Transverse colon (tissue), 4 donors: ENCODE results near the gene ANKRD35. TPM values are rescaled to one million over a fixed set of nuclear protein-coding genes. Genes with fewer than 3 reads are reported as not detected.
"Not testable (repeated sequence)": the region's sequence is repeated elsewhere in the genome, so short reads cannot be mapped to it uniquely, and the experiment has no call there.

Experiments
- DNase-seq: peaks from one replicate; pipeline ENCODE4 v3.0.0-alpha.2; 2019
- H3K27ac ChIP-seq, 4 donors: fragments of 200-600 bp; sonication (generic); 2 replicates each; pipeline ENCODE4 v1.5.1; 2016 to 2018; ENCODE audit warnings: inconsistent platforms in 4 of 4
- H3K27me3 ChIP-seq: fragments of 200-600 bp; sonication (generic); 2 replicates; pipeline ENCODE4 v1.5.1; 2017; ENCODE audit warnings: inconsistent platforms
- H3K36me3 ChIP-seq, 4 donors: fragments of 200-600 bp; sonication (generic); 2 replicates each; pipeline ENCODE4 v1.5.1; 2017 to 2019; ENCODE audit warnings: inconsistent platforms in 4 of 4
- H3K4me1 ChIP-seq, 4 donors: fragments of 200-600 bp; sonication (generic); 2 replicates each; pipeline ENCODE4 v1.5.1; 2017 to 2020; ENCODE audit warnings: inconsistent platforms in 4 of 4
- H3K4me3 ChIP-seq, 4 donors: fragments of 200-600 bp; sonication (generic); 1 replicate in 1 of 4; 2 replicates in 3 of 4; pipeline versions ENCODE4 v1.5.1 to v1.6.1; 2017 to 2019; ENCODE audit warnings: inconsistent platforms in 4 of 4
- H3K9me3 ChIP-seq, 2 donors: fragments of 200-600 bp; sonication (generic); 2 replicates each; pipeline ENCODE4 v1.5.1; 2017 to 2019; ENCODE audit warnings: inconsistent platforms in 2 of 2
- EP300 ChIP-seq: sonication (generic); formaldehyde crosslinking; IDR thresholded peaks from one replicate; pipeline ENCODE4 v1.6.1; 2017; ENCODE audit warnings: antibody characterized with exemption, low read depth
- POLR2A ChIP-seq: fragments of 450-650 bp; IDR thresholded peaks from one replicate; pipeline ENCODE4 v1.6.1; 2016; ENCODE audit warnings: antibody characterized with exemption, mild to moderate bottlenecking, moderate library complexity
- POLR2AphosphoS5 ChIP-seq, 3 donors: sonication (generic); formaldehyde crosslinking; IDR thresholded peaks; one replicate each; pipeline ENCODE4 v1.6.1; 2016; ENCODE audit warnings: antibody characterized with exemption in 3 of 3
- WGBS, 2 donors: methylation state at CpG; one replicate each; pipeline ENCODE4 v1.1.5; 2018; ENCODE audit warnings: low coverage in 1 of 2; 5-methylcytosine and 5-hydroxymethylcytosine counted together
- in situ Hi-C, 4 donors: fragments of 200-750 bp; cut with MboI; loops; one replicate each; pipeline versions ENCODE4 v1.15.0 to v1.15.1; 2017; ENCODE audit warnings: low sequenced_read_pairs in 3 of 4, low pct_ligation_motif_present in 1 of 4, low pct_unique_long_range_greater_than_20kb in 1 of 4
- intact Hi-C: fragments of 100-400 bp; cut with DNase I; formaldehyde crosslinking; loops from one replicate; pipeline ENCODE4 v1.15.1; 2023; ENCODE audit warnings: low total_unique reads
- total RNA-seq, 4 donors: library from RNA; depleted of rRNA; stranded (reverse); fragments of >200 nt; gene quantifications; one replicate each; pipeline ENCODE4 v1.1.0, GENCODE V29; 2016
- TF ChIP-seq, protein P1 (sequence below), 5 experiments: fragments of 200-600 bp in 3 of 5; fragments of 450-650 bp in 2 of 5; sonication (generic) in 3 of 5; IDR thresholded peaks; 1 replicate in 2 of 5; 2 replicates in 3 of 5; pipeline ENCODE4 v1.5.1; 2016 to 2017; ENCODE audit warnings: antibody characterized with exemption in 5 of 5, inconsistent platforms in 3 of 5, mild to moderate bottlenecking in 2 of 5, moderate library complexity in 1 of 5

The ANKRD35 gene
- 1 to 10 TPM in 3 of 4 donors, not detected in 1; 1.1 to 1.8 (median 1.4) TPM for total RNA-seq

DNA sequence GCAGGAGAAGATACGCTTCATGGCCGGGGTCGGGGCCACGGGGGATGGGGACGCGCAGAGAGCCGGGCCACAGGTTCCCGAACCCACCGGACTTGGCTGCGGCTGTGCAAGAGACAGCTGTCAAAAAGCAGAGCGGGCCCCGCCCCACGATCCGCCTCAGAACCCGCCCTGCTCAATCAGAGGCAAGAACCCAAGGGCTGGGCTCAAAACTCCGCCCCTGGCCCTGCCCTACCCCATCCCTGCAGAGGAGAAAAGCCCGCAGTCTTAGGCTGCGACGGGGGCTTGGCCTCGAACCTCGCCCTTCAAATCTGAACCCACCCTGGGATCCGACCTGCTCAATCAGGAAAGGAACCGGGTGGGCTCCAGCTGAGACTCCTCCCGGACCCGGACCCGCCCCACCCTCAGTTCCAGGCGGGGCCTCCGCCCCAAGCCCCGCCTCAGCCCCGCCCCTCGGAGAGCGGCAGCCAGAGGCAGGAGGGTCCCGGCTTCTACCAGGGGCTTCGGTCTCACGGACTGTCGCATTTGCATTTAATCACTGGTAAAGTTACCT lies at the start of gene ANKRD35:
ANKRD35 (minus strand) TSS at position 129 of the 550 bp plus-strand sequence; CDS start at position 21, 108 bp downstream.
- intact Hi-C loops (loop anchor here (5.0 kb wide), 1 partner anchor 126 kb away; no protein-coding TSS in a partner anchor), in situ Hi-C loops (loop anchor here in 1 of 4 donors (25.0 kb wide), 1 partner anchor 126 kb away; the partner anchor contains the start of gene HJV)
- H3K27ac ChIP-seq: peak within 1 kb of the TSS in 1 of 4 donors; percentile 35
- peak within 1 kb of the TSS; percentile 27 to 82 (median 50) for H3K4me3 ChIP-seq
- WGBS, 2 donors: 1% methylated on average over 23 of the region's 36 CpGs; no CpG with 5 or more reads in 1 of the 2 donors
- DNase-seq: peak; percentile 87
- no peaks in the 10 kb centered on the region for H3K36me3 ChIP-seq
- peaks cover 25% of the 10 kb centered on the region for H3K27me3 ChIP-seq
- H3K4me1 ChIP-seq: peaks cover 0 to 14% (median 8%) of the 10 kb centered on the region in 4 donors
- TF ChIP-seq, protein P1, sequence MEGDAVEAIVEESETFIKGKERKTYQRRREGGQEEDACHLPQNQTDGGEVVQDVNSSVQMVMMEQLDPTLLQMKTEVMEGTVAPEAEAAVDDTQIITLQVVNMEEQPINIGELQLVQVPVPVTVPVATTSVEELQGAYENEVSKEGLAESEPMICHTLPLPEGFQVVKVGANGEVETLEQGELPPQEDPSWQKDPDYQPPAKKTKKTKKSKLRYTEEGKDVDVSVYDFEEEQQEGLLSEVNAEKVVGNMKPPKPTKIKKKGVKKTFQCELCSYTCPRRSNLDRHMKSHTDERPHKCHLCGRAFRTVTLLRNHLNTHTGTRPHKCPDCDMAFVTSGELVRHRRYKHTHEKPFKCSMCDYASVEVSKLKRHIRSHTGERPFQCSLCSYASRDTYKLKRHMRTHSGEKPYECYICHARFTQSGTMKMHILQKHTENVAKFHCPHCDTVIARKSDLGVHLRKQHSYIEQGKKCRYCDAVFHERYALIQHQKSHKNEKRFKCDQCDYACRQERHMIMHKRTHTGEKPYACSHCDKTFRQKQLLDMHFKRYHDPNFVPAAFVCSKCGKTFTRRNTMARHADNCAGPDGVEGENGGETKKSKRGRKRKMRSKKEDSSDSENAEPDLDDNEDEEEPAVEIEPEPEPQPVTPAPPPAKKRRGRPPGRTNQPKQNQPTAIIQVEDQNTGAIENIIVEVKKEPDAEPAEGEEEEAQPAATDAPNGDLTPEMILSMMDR (IDR thresholded peaks at IDR 0.05): no peak
- TF ChIP-seq EP300 (no peak), POLR2AphosphoS5 (IDR thresholded peaks at IDR 0.05) (no peak), POLR2A (no peak)
- H3K9me3 ChIP-seq: no peaks in the 10 kb centered on the region

- H3K4me1 ChIP-seq: peaks cover 0 to 13% (median 0%) of the 10 kb centered on the region in 4 donors
- DNase-seq, H3K27me3 ChIP-seq, H3K36me3 ChIP-seq, H3K9me3 ChIP-seq, intact Hi-C loops, H3K4me3 ChIP-seq, in situ Hi-C loops: not testable (repeated sequence)
- 54% methylated on average over 9 of the region's 9 CpGs; no CpG with 5 or more reads in 1 of the 2 donors for WGBS, 2 donors
- H3K27ac ChIP-seq: peak overlapping the region in 2 of 4 donors; percentile 18 to 48
These were observed 46.9 kb upstream of the ANKRD35 start for GRCh38 chr1:145932522-145933009.

- Histone ChIP-seq H3K4me1 (peaks cover 8 to 23% (median 10%) of the 10 kb centered on the region in 4 donors), H3K36me3 (peaks cover 0 to 4% (median 0%) of the 10 kb centered on the region in 4 donors), H3K27me3 (no peaks in the 10 kb centered on the region), H3K4me3 (peak overlapping the region; percentile 19 to 69 (median 58)), H3K9me3 (no peaks in the 10 kb centered on the region), H3K27ac (peak overlapping the region; percentile 92 to 96 (median 95))
- TF ChIP-seq POLR2A (no peak), POLR2AphosphoS5 (IDR thresholded peaks at IDR 0.05) (no peak), EP300 (no peak)
- TF ChIP-seq, protein P1 (IDR thresholded peaks at IDR 0.05): no peak
- peak; percentile 25 for DNase-seq
- WGBS, 2 donors: 48 to 64% methylated on average over 7 to 20 of the region's 20 CpGs
- in situ Hi-C loops (no loop called here), intact Hi-C loops (no loop called here)
These were observed 42.4 kb upstream of the ANKRD35 start for GRCh38 chr1:145927916-145928643.

GRCh38 chr1:145927063-145927886 lies 41.6 kb upstream of the ANKRD35 start, which contains the start of gene RBM8A:
Gene RBM8A (minus strand): TSS chr1:145927484. CDS start chr1:145927426, 58 bp downstream.
- peaks cover 8 to 22% (median 10%) of the 10 kb centered on the region in 4 donors for H3K4me1 ChIP-seq
- intact Hi-C loops (no loop called here), in situ Hi-C loops (no loop called here)
- peak within 1 kb of the TSS; percentile 52 to 69 (median 66) for H3K4me3 ChIP-seq
- 0 to 1% methylated on average over 18 to 41 of the region's 41 CpGs for WGBS, 2 donors
- no peaks in the 10 kb centered on the region for H3K9me3 ChIP-seq
- no peaks in the 10 kb centered on the region for H3K27me3 ChIP-seq
- no peak for TF ChIP-seq EP300
- peak; percentile 100 for TF ChIP-seq POLR2A
- TF ChIP-seq, protein P1 (IDR thresholded peaks at IDR 0.05): peak; percentile 64 to 93 (median 74)
- peak; percentile 100 for TF ChIP-seq POLR2AphosphoS5 (IDR thresholded peaks at IDR 0.05)
- H3K27ac ChIP-seq: peak within 1 kb of the TSS; percentile 92 to 96 (median 95)
- peaks cover 0 to 4% (median 0%) of the 10 kb centered on the region in 4 donors for H3K36me3 ChIP-seq
- DNase-seq: peak; percentile 96
